SK-N-SH (cell line): ENCODE results near the gene CEP57L1.

Source experiments
- CTCF ChIP-seq: fragments of 200-600 bp; sonication (generic); IDR thresholded peaks from 2 replicates; pipeline ENCODE4 v1.6.1; 2017; ENCODE audit warnings: antibody characterized with exemption, mild to moderate bottlenecking, moderate library complexity
- EP300 ChIP-seq, 2 experiments: IDR thresholded peaks; 2 replicates each; pipeline versions ENCODE4 v1.4.0 to v1.6.1; 2012; ENCODE audit warnings: borderline replicate concordance in 1 of 2, low read depth in 1 of 2, low read length in 1 of 2
- EZH2phosphoT487 ChIP-seq: fragments of 200-600 bp; sonication (generic); IDR thresholded peaks from 2 replicates; pipeline ENCODE4 v1.6.1; 2017; ENCODE audit warnings: low read depth, mixed run types, mild to moderate bottlenecking, antibody characterized with exemption, moderate library complexity, borderline replicate concordance
- NRF1 ChIP-seq: IDR thresholded peaks from 2 replicates; pipeline ENCODE4 v1.6.1; 2012; ENCODE audit warnings: low read depth, mild to moderate bottlenecking, low read length
- POLR2AphosphoS5 ChIP-seq: IDR thresholded peaks from 2 replicates; pipeline ENCODE4 v1.6.1; 2012; ENCODE audit warnings: low read depth, low read length
- RCOR1 ChIP-seq: fragments of 150-350 bp; IDR thresholded peaks from 2 replicates; pipeline ENCODE4 v1.6.1; 2017; ENCODE audit warnings: antibody characterized with exemption, low read length
- USF2 ChIP-seq: fragments of 150-350 bp; IDR thresholded peaks from 2 replicates; pipeline ENCODE4 v1.6.1; 2017; ENCODE audit warnings: antibody characterized with exemption, low read length, low read depth, borderline replicate concordance

GRCh38 chr6:109052852-109053251 is 42.5 kb upstream of the CEP57L1 start:
- TF ChIP-seq EZH2phosphoT487 (no peak), CTCF (no peak), USF2 (no peak), POLR2AphosphoS5 (no peak), NRF1 (no peak), EP300 (IDR thresholded peaks at IDR 0.05; ENCODE audit: borderline replicate concordance in 1 of 2, low read depth in 1 of 2, low read length in 1 of 2) (no peak), RCOR1 (no peak)
